ENCODE measurements around the gene NLN.

DNA sequence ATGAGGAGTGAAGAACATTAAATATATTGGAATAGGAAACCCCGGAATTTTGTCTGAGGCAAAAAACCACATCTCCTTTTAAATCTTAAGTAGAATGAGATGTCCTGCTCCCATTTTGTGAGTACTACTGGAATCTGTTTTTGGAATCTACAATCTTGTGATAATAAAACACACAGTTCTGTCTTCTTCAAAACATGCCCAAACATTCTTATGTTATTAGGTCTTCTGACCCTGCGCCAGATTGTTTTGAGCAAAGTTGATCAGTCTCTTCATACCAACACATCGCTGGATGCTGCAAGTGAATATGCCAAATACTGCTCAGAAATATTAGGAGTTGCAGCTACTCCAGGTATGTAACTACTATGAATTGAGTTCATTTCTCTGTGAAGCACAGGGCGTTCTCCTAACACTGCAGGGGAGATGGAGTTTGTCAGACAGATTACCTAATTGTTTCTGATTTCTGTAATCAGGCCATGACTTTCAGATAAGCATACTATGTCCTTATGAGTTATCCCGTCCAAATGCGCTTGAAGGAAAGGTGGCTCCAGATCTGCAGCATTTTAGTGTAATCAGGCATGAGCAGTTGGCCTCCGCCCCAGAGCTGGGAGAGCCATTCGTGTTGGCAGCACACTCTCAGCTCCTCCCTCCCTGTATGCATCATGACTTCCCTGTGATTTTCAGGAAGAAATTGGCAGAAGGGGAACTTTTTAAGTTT lies 88.0 kb downstream of the NLN start:
- peak; percentile 26; the same call in 1 of the 2 replicates for TF ChIP-seq GATA2 (IDR thresholded peaks at IDR 0.05; ENCODE audit: low read depth, low read length)
- TF ChIP-seq GATA3 (IDR thresholded peaks at IDR 0.05; ENCODE audit: low read depth, low read length), result no peak
